HL-60 (cell line): ENCODE measurements around the gene CHN1.
A peak's percentile ranks its signal among the peaks of the same experiment; 100 is the strongest.

Experiments used
- DNase-seq, 2 experiments: peaks; one replicate each; pipeline ENCODE4 v3.0.0-alpha.2; 2010 to 2020; ENCODE audit warnings: low read depth in 1 of 2, low spot score in 1 of 2
- H3K27ac ChIP-seq: fragments of 250-450 bp; sonication (Bioruptor Pico); replicated peaks from 2 replicates; pipeline ENCODE4 v1.5.1; 2020; ENCODE audit warnings: mild to moderate bottlenecking, moderate library complexity
- H3K27me3 ChIP-seq: fragments of 250-450 bp; sonication (Bioruptor Pico); 2 replicates; pipeline ENCODE4 v1.5.1; 2021; ENCODE audit warnings: mild to moderate bottlenecking, moderate library complexity; ENCODE audit not compliant: insufficient read depth, poor library complexity, severe bottlenecking
- H3K4me3 ChIP-seq: replicated peaks from 2 replicates; pipeline ENCODE4 v1.5.1; 2011; ENCODE audit warnings: mild to moderate bottlenecking, control low read depth, low read length; ENCODE audit not compliant: insufficient read depth
- GABPA ChIP-seq: IDR thresholded peaks from 2 replicates; pipeline ENCODE4 v1.6.1; 2012; ENCODE audit warnings: low read depth
- POLR2AphosphoS5 ChIP-seq: IDR thresholded peaks from 2 replicates; pipeline ENCODE4 v1.6.1; 2012; ENCODE audit warnings: low read depth
- REST ChIP-seq: IDR thresholded peaks from 2 replicates; pipeline ENCODE4 v1.6.1; 2012; ENCODE audit warnings: low read depth; ENCODE audit not compliant: insufficient replicate concordance
- SPI1 ChIP-seq: IDR thresholded peaks from 2 replicates; pipeline ENCODE4 v1.6.1; 2012; ENCODE audit warnings: low read depth, mild to moderate bottlenecking, borderline replicate concordance
- TF ChIP-seq, protein P1 (sequence below): IDR thresholded peaks from one replicate; pipeline ENCODE4 v1.5.1; 2011; ENCODE audit warnings: low read length, control low read depth, inconsistent platforms; ENCODE audit not compliant: insufficient read depth

Gene CHN1

DNA sequence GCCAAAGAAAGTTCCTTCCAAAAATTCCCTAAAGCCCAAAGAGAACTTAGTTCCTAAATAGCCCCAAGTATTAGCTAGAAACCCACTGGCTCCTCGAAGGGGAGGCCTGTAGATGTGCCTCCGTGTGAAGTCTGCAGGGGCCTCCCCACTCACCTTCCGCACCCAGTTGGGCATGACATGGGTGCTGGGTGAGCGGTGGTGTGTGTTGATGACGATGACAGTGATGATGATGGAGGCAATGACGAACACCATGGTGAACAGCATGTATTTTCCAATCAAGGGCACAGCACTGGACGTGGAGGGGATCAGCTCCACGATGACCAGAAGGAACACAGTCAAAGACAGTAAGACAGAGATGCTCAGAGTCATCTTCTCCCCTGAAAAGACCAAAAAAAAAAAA, 255.4 kb downstream of the CHN1 start:
- no peak overlapping the region for H3K27ac ChIP-seq
- TF ChIP-seq GABPA (no peak), POLR2AphosphoS5 (no peak), SPI1 (no peak), REST (no peak)
- TF ChIP-seq, protein P1, sequence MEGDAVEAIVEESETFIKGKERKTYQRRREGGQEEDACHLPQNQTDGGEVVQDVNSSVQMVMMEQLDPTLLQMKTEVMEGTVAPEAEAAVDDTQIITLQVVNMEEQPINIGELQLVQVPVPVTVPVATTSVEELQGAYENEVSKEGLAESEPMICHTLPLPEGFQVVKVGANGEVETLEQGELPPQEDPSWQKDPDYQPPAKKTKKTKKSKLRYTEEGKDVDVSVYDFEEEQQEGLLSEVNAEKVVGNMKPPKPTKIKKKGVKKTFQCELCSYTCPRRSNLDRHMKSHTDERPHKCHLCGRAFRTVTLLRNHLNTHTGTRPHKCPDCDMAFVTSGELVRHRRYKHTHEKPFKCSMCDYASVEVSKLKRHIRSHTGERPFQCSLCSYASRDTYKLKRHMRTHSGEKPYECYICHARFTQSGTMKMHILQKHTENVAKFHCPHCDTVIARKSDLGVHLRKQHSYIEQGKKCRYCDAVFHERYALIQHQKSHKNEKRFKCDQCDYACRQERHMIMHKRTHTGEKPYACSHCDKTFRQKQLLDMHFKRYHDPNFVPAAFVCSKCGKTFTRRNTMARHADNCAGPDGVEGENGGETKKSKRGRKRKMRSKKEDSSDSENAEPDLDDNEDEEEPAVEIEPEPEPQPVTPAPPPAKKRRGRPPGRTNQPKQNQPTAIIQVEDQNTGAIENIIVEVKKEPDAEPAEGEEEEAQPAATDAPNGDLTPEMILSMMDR: no peak
- DNase-seq: no peak
- no peaks in the 10 kb centered on the region for H3K27me3 ChIP-seq
- no peak overlapping the region for H3K4me3 ChIP-seq

- Histone ChIP-seq H3K4me3 (no peak overlapping the region), H3K27me3 (no peaks in the 10 kb centered on the region), H3K27ac (no peak overlapping the region)
- TF ChIP-seq, protein P1: peak; percentile 62
- TF ChIP-seq REST: no peak
- TF ChIP-seq GABPA: no peak
- peak; percentile 22 to 48 for DNase-seq
These were observed 256.2 kb downstream of the CHN1 start for GRCh38 chr2:174748948-174749347.
